GM19467 (cell line): Measurements from ENCODE around the gene RC3H1.
A peak's percentile ranks its signal among the peaks of the same experiment; 100 is the strongest.
"Not testable (repeated sequence)": the region's sequence is repeated elsewhere in the genome, so short reads cannot be mapped to it uniquely, and the experiment has no call there.

Experiments used
- ATAC-seq: cut with Tn5 transposase; IDR thresholded peaks from one replicate; pipeline ENCODE4 v1.9.1; 2021; ENCODE audit warnings: mild to moderate bottlenecking, moderate library complexity; ENCODE audit not compliant: unreplicated experiment

Gene RC3H1

GRCh38 chr1:174022080-174022975, at the start of gene RC3H1:
Gene RC3H1 (minus strand): TSS chr1:174022357. CDS start chr1:173992985, 29,372 bp downstream.
- ATAC-seq: peak; percentile 88

GRCh38 chr1:174070614-174071013, 48.5 kb upstream of the RC3H1 start:
- no peak for ATAC-seq

GRCh38 chr1:174068000-174068399, 45.8 kb upstream of the RC3H1 start:
- ATAC-seq: no peak

GRCh38 chr1:174060090-174060489, 37.9 kb upstream of the RC3H1 start:
- no peak for ATAC-seq

GRCh38 chr1:174058624-174059023, 36.5 kb upstream of the RC3H1 start:
- ATAC-seq: no peak

- not testable (repeated sequence) for ATAC-seq
Observed at GRCh38 chr1:174056609-174057008, 34.5 kb upstream of the RC3H1 start.

- not testable (repeated sequence) for ATAC-seq
Observed at GRCh38 chr1:174055797-174056196, 33.6 kb upstream of the RC3H1 start.

GRCh38 chr1:174053826-174054225, 31.7 kb upstream of the RC3H1 start:
- no peak for ATAC-seq

- ATAC-seq: no peak
Observed at GRCh38 chr1:174052621-174053020, 30.5 kb upstream of the RC3H1 start.

- no peak for ATAC-seq
Observed at GRCh38 chr1:174051956-174052355, 29.8 kb upstream of the RC3H1 start.

- no peak for ATAC-seq
Observed at GRCh38 chr1:174049514-174049913, 27.4 kb upstream of the RC3H1 start.

GRCh38 chr1:174044418-174045222, 22.5 kb upstream of the RC3H1 start:
- ATAC-seq: no peak

- ATAC-seq: not testable (repeated sequence)
Observed at GRCh38 chr1:174042509-174042908, 20.4 kb upstream of the RC3H1 start.

- ATAC-seq: no peak
Observed at GRCh38 chr1:174041369-174041768, 19.2 kb upstream of the RC3H1 start.

GRCh38 chr1:174040387-174040786, 18.2 kb upstream of the RC3H1 start:
- no peak for ATAC-seq

GRCh38 chr1:174039027-174039426, 16.9 kb upstream of the RC3H1 start:
- ATAC-seq: no peak

GRCh38 chr1:174036798-174037197, 14.6 kb upstream of the RC3H1 start:
- ATAC-seq: no peak

GRCh38 chr1:174036204-174036603, 14.0 kb upstream of the RC3H1 start:
- ATAC-seq: no peak

GRCh38 chr1:174032671-174033222, 10.6 kb upstream of the RC3H1 start:
- no peak for ATAC-seq

- ATAC-seq: no peak
Observed at GRCh38 chr1:174031099-174031498, 8.9 kb upstream of the RC3H1 start.

GRCh38 chr1:174028495-174028894, 6.3 kb upstream of the RC3H1 start:
- ATAC-seq: no peak
